Neutrophil (primary cell): ENCODE measurements around the gene TRIM2.

Experiments used
- H3K27ac ChIP-seq: fragments of 200-600 bp; sonication (generic); 2 replicates; pipeline ENCODE4 v1.5.1; 2016; ENCODE audit warnings: mild to moderate bottlenecking, moderate library complexity
- H3K27me3 ChIP-seq: fragments of 200-600 bp; sonication (generic); 2 replicates; pipeline ENCODE4 v1.6.0; 2016; ENCODE audit warnings: mild to moderate bottlenecking
- H3K36me3 ChIP-seq: fragments of 200-600 bp; sonication (generic); 2 replicates; pipeline ENCODE4 v1.5.1; 2017
- H3K4me1 ChIP-seq, 2 experiments: fragments of 200-600 bp in 1 of 2; sonication (generic) in 1 of 2; 1 replicate in 1 of 2; 2 replicates in 1 of 2; pipeline versions ENCODE4 v1.5.1 to v1.6.1; 2013 to 2016; ENCODE audit warnings: low read depth in 1 of 2, low read length in 1 of 2, mild to moderate bottlenecking in 1 of 2, moderate library complexity in 1 of 2; ENCODE audit not compliant: control insufficient read depth in 1 of 2, insufficient read depth in 1 of 2
- H3K4me3 ChIP-seq, 2 experiments: fragments of 200-600 bp in 1 of 2; sonication (generic) in 1 of 2; 1 replicate in 1 of 2; 2 replicates in 1 of 2; pipeline ENCODE4 v1.5.1; 2013 to 2016; ENCODE audit warnings: low read depth in 1 of 2, low read length in 1 of 2, mild to moderate bottlenecking in 1 of 2, moderate library complexity in 1 of 2
- H3K9me3 ChIP-seq: fragments of 200-600 bp; sonication (generic); 2 replicates; pipeline ENCODE4 v1.5.1; 2016
- CTCF ChIP-seq: fragments of 200-600 bp; sonication (generic); IDR thresholded peaks from 2 replicates; pipeline ENCODE4 v1.5.1; 2016; ENCODE audit warnings: antibody characterized with exemption

Gene TRIM2

GRCh38 chr4:153345012-153345981, 141.1 kb downstream of the TRIM2 start:
- Histone ChIP-seq H3K4me3 (peak overlapping the region; percentile 66 to 72), H3K27me3 (peaks cover 26% of the 10 kb centered on the region), H3K4me1 (peaks cover 26 to 27% of the 10 kb centered on the region in 2 experiments), H3K36me3 (no peaks in the 10 kb centered on the region), H3K9me3 (no peaks in the 10 kb centered on the region), H3K27ac (no peak overlapping the region)
- no peak for TF ChIP-seq CTCF

GRCh38 chr4:153346031-153346430, 141.8 kb downstream of the TRIM2 start:
- no peak overlapping the region for H3K27ac ChIP-seq
- H3K4me3 ChIP-seq, result no peak overlapping the region
- no peak for TF ChIP-seq CTCF
- no peaks in the 10 kb centered on the region for H3K36me3 ChIP-seq
- no peaks in the 10 kb centered on the region for H3K9me3 ChIP-seq
- peaks cover 26 to 27% of the 10 kb centered on the region in 2 experiments for H3K4me1 ChIP-seq
- H3K27me3 ChIP-seq, result peaks cover 26% of the 10 kb centered on the region

- H3K36me3 ChIP-seq, result no peaks in the 10 kb centered on the region
- no peak overlapping the region for H3K4me3 ChIP-seq
- H3K9me3 ChIP-seq, result no peaks in the 10 kb centered on the region
- peaks cover 26% of the 10 kb centered on the region for H3K27me3 ChIP-seq
- H3K27ac ChIP-seq, result no peak overlapping the region
- no peak for TF ChIP-seq CTCF
- peaks cover 22 to 24% of the 10 kb centered on the region in 2 experiments for H3K4me1 ChIP-seq
Observed at GRCh38 chr4:153346563-153346962, 142.3 kb downstream of the TRIM2 start.

GRCh38 chr4:153347117-153347516, 142.9 kb downstream of the TRIM2 start:
- Histone ChIP-seq H3K4me1 (peaks cover 16 to 19% of the 10 kb centered on the region in 2 experiments), H3K9me3 (no peaks in the 10 kb centered on the region), H3K4me3 (no peak overlapping the region), H3K27me3 (peaks cover 26% of the 10 kb centered on the region), H3K36me3 (no peaks in the 10 kb centered on the region), H3K27ac (no peak overlapping the region)
- TF ChIP-seq CTCF, result no peak

- Histone ChIP-seq H3K4me3 (no peak overlapping the region), H3K27ac (no peak overlapping the region), H3K4me1 (peaks cover 14 to 18% of the 10 kb centered on the region in 2 experiments), H3K27me3 (peaks cover 22% of the 10 kb centered on the region), H3K36me3 (no peaks in the 10 kb centered on the region), H3K9me3 (no peaks in the 10 kb centered on the region)
- TF ChIP-seq CTCF, result no peak
Observed at GRCh38 chr4:153348006-153348405, 143.8 kb downstream of the TRIM2 start.
